Spleen (tissue), 7 donors: ENCODE results near the gene BFSP1.

ENCODE experiments used
- CTCF ChIP-seq, 11 experiments: fragments of 200-600 bp in 7 of 11; fragments of 450-650 bp in 4 of 11; sonication (generic) in 4 of 11; IDR thresholded peaks in 8 of 11; conservative IDR thresholded peaks in 3 of 11; 1 replicate in 7 of 11; 2 replicates in 4 of 11; pipeline versions ENCODE4 v1.4.0 to v1.8.0; 2016 to 2021; ENCODE audit warnings: antibody characterized with exemption in 11 of 11, inconsistent platforms in 4 of 11, mild to moderate bottlenecking in 1 of 11
- POLR2A ChIP-seq, 3 donors: fragments of 450-650 bp; IDR thresholded peaks; one replicate each; pipeline ENCODE4 v1.5.1; 2017; ENCODE audit warnings: antibody characterized with exemption in 3 of 3, mild to moderate bottlenecking in 1 of 3
- POLR2AphosphoS5 ChIP-seq, 3 donors: sonication (generic); formaldehyde crosslinking; IDR thresholded peaks; one replicate each; pipeline ENCODE4 v1.5.1; 2017; ENCODE audit warnings: antibody characterized with exemption in 3 of 3
- donor health status: DM: no; HTN: no; CAD: no; lungs with moderate emphysema.
- donor health status: DM: no; HTN: no; CAD: no.
- donor health status: DM: no; HTN: no; CAD: no.

- no peak for TF ChIP-seq CTCF (IDR thresholded peaks at IDR 0.05 in 8 of 11, conservative IDR thresholded peaks at IDR 0.05 in 3 of 11)
- TF ChIP-seq POLR2A (IDR thresholded peaks at IDR 0.05) = no peak
- no peak for TF ChIP-seq POLR2AphosphoS5 (IDR thresholded peaks at IDR 0.05)
Observed at GRCh38 chr20:17518339-17519052, 12.7 kb downstream of the BFSP1 start.
